Endothelial cell of umbilical vein (primary cell): ENCODE results near the gene PARP8. TPM values are rescaled to one million over a fixed set of nuclear protein-coding genes. Genes with fewer than 3 reads are reported as not detected.

Source experiments
- BruUV-seq: library from RNA; stranded (reverse); fragments of 400-500 nt; replicated peaks from 2 replicates; lab custom pipeline; 2021; lab: Mats Ljungman, UMichigan
- CTCF ChIA-PET: fragments of 300-600, 350-600 bp; sonication (Branson Sonifier 250); formaldehyde crosslinking; loops from one replicate; lab custom pipeline; 2021; ENCODE audit warnings: antibody characterized with exemption, inconsistent platforms; lab: Charles Lee
- POLR2A ChIA-PET: fragments of 300-600, 350-600 bp; sonication (Branson Sonifier 250); formaldehyde crosslinking; loops from one replicate; lab custom pipeline; 2021; ENCODE audit warnings: antibody characterized with exemption, inconsistent platforms; lab: Charles Lee
- DNase-seq: peaks from one replicate; pipeline ENCODE4 v3.0.0-alpha.2; 2011; ENCODE audit warnings: low read depth, low spot score
- FAIRE-seq: peaks from 2 replicates; lab custom pipeline; 2011; peaks lifted over from hg19 to GRCh38; lab: Jason Lieb, UNC
- H2AFZ ChIP-seq: 2 replicates; pipeline ENCODE4 v1.6.0; 2012; ENCODE audit warnings: low read depth, low read length, control low read depth, inconsistent platforms
- H3K27ac ChIP-seq: 2 replicates; pipeline ENCODE4 v1.5.1; 2011; ENCODE audit warnings: low read depth, mild to moderate bottlenecking, control low read depth, low read length, moderate library complexity; ENCODE audit not compliant: insufficient read depth
- H3K27me3 ChIP-seq, 2 experiments: 2 replicates each; pipeline versions ENCODE4 v1.6.0 to v1.6.1; 2011; ENCODE audit warnings: low read length in 2 of 2, mixed read lengths in 1 of 2; ENCODE audit not compliant: control insufficient read depth in 2 of 2, insufficient read depth in 2 of 2
- H3K36me3 ChIP-seq, 2 experiments: 2 replicates in 1 of 2; 3 replicates in 1 of 2; pipeline ENCODE4 v1.5.1; 2011; ENCODE audit warnings: low read length in 2 of 2, mild to moderate bottlenecking in 1 of 2, moderate library complexity in 1 of 2; ENCODE audit not compliant: control insufficient read depth in 2 of 2, insufficient read depth in 2 of 2; ENCODE audit errors: extremely low read depth in 1 of 2
- H3K4me1 ChIP-seq: 3 replicates; pipeline ENCODE4 v1.5.1; 2011; ENCODE audit warnings: mild to moderate bottlenecking, low read length; ENCODE audit not compliant: control insufficient read depth, insufficient read depth; ENCODE audit errors: extremely low read depth
- H3K4me2 ChIP-seq: 2 replicates; pipeline ENCODE4 v1.6.1; 2011; ENCODE audit warnings: low read length, control low read depth, mixed read lengths; ENCODE audit not compliant: insufficient read depth
- H3K4me3 ChIP-seq, 3 experiments: fragments of 200-600 bp in 1 of 3; sonication (generic), shearing (Covaris generic) in 1 of 3; replicated peaks in 1 of 3; 2 replicates each; pipeline ENCODE4 v1.5.1; 2011 to 2016; ENCODE audit warnings: control low read depth in 3 of 3, low read length in 3 of 3, mild to moderate bottlenecking in 2 of 3, inconsistent platforms in 1 of 3, low read depth in 1 of 3, moderate library complexity in 1 of 3; ENCODE audit not compliant: insufficient read depth in 1 of 3
- H3K79me2 ChIP-seq: 2 replicates; pipeline ENCODE4 v1.6.0; 2012; ENCODE audit warnings: low read length, inconsistent platforms; ENCODE audit not compliant: control insufficient read depth, insufficient read depth
- H3K9ac ChIP-seq: replicated peaks from 2 replicates; pipeline ENCODE3; 2011; ENCODE audit warnings: low read length, control low read depth; ENCODE audit not compliant: insufficient read depth; ENCODE audit errors: extremely low read depth
- H3K9me1 ChIP-seq: replicated peaks from 3 replicates; pipeline ENCODE4 v1.6.0; 2011; ENCODE audit warnings: mild to moderate bottlenecking, low read length; ENCODE audit not compliant: control insufficient read depth, insufficient read depth; ENCODE audit errors: extremely low read depth
- H3K9me3 ChIP-seq: replicated peaks from 2 replicates; pipeline ENCODE4 v1.5.1; 2012; ENCODE audit warnings: low read length, inconsistent platforms; ENCODE audit not compliant: control insufficient read depth, insufficient read depth
- H4K20me1 ChIP-seq: replicated peaks from 2 replicates; pipeline ENCODE3; 2011; ENCODE audit warnings: mild to moderate bottlenecking, low read length; ENCODE audit not compliant: control insufficient read depth, insufficient read depth; ENCODE audit errors: extremely low read depth
- EZH2 ChIP-seq: IDR thresholded peaks from 2 replicates; pipeline ENCODE4 v1.6.1; 2012; ENCODE audit warnings: borderline replicate concordance, low read depth, mild to moderate bottlenecking, moderate library complexity, low read length, inconsistent platforms; ENCODE audit not compliant: severe bottlenecking
- FOS ChIP-seq: IDR thresholded peaks from 2 replicates; pipeline ENCODE4 v1.6.1; 2011; ENCODE audit warnings: mild to moderate bottlenecking, low read length, moderate library complexity, borderline replicate concordance; ENCODE audit not compliant: insufficient read depth
- GATA2 ChIP-seq: IDR thresholded peaks from 2 replicates; pipeline ENCODE4 v1.7.0; 2011; ENCODE audit warnings: low read depth, mild to moderate bottlenecking, moderate library complexity, mixed read lengths, low read length; ENCODE audit not compliant: insufficient read length, insufficient read depth
- JUN ChIP-seq: IDR thresholded peaks from 2 replicates; pipeline ENCODE4 v1.6.1; 2011; ENCODE audit warnings: borderline replicate concordance, low read depth; ENCODE audit not compliant: insufficient read length, insufficient read depth
- MYC ChIP-seq: IDR thresholded peaks from one replicate; pipeline ENCODE4 v1.6.1; 2011; ENCODE audit warnings: mild to moderate bottlenecking, low read depth, low read length
- POLR2A ChIP-seq: IDR thresholded peaks from 2 replicates; pipeline ENCODE4 v1.6.1; 2012; ENCODE audit warnings: low read depth, mild to moderate bottlenecking, control low read depth, low read length
- POLR2AphosphoS5 ChIP-seq: IDR thresholded peaks from 2 replicates; pipeline ENCODE4 v1.6.1; 2012; ENCODE audit warnings: low read depth, mild to moderate bottlenecking, control low read depth, low read length, moderate library complexity; ENCODE audit not compliant: insufficient read depth
- dilution Hi-C: fragments of 300-500 bp; cut with MboI; formaldehyde crosslinking; loops from one replicate; pipeline ENCODE4 v1.15.0; 2019; ENCODE audit warnings: low sequenced_read_pairs; ENCODE audit not compliant: extremely low pct_ligation_motif_present
- intact Hi-C: fragments of 100-400 bp; cut with micrococcal nuclease; formaldehyde crosslinking; loops from one replicate; pipeline ENCODE4 v1.10.0; 2022
- polyA plus RNA-seq, 4 experiments: library from polyadenylated mRNA; depleted of rRNA in 3 of 4; stranded (reverse) in 3 of 4; unstranded in 1 of 4; fragments of >200 nt; gene quantifications; 2 replicates each; pipeline versions ENCODE4 v1.2.1 to v1.2.3, GENCODE V29; 2011 to 2012; ENCODE audit warnings: missing spikeins in 1 of 4
- total RNA-seq: library from RNA; stranded (reverse); gene quantifications from 2 replicates; pipeline ENCODE4 v1.2.3, GENCODE V29; 2021
- TF ChIP-seq, protein P1 (sequence below): IDR thresholded peaks from 2 replicates; pipeline ENCODE4 v1.6.1; 2011; ENCODE audit not compliant: insufficient read depth, insufficient read length
- TF ChIP-seq, protein P2 (sequence below), 2 donors: IDR thresholded peaks; 1 replicate in 1 of 2; 2 replicates in 1 of 2; pipeline ENCODE4 v1.5.1; 2011; ENCODE audit warnings: low read length in 2 of 2, mild to moderate bottlenecking in 2 of 2, moderate library complexity in 2 of 2, control low read depth in 1 of 2, inconsistent platforms in 1 of 2, low read depth in 1 of 2; ENCODE audit not compliant: insufficient read depth in 1 of 2; ENCODE audit errors: extremely low read depth in 1 of 2

PARP8 gene
- total and polyA plus RNA-seq, 2 donors (not counting 3 experiments of a cell fraction or from before 2014, with no cell fraction given), result 0.03 to 0.60 TPM

DNA sequence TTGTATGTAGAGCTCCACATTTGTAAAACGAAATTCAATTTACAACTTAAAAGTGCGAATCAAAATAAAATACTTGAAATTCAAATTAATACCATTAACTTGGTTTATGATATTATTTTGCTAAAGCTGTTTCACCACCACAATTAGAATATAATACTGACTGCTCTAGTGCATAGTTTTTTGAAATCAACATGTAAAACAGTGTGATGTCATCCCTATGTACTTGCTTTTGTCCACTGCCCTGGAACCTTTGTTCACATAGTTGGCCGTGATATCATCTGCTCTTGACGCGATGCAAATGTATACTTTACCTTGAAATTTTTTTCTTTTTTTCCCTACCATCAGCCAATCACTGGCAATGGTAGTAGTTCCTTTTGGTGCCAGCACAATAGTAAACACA is 125.4 kb downstream of the PARP8 start:
- H3K9me1 ChIP-seq, result no peaks in the 10 kb centered on the region
- FAIRE-seq, result no peak
- no peak overlapping the region for H3K4me2 ChIP-seq
- no peak for DNase-seq
- H3K36me3 ChIP-seq, result no peaks in the 10 kb centered on the region
- no peaks in the 10 kb centered on the region for H3K27me3 ChIP-seq
- dilution Hi-C loops (no loop called here), intact Hi-C loops (no loop called here)
- no peaks in the 10 kb centered on the region for H3K79me2 ChIP-seq
- H3K4me3 ChIP-seq, result no peak overlapping the region
- POLR2A ChIA-PET, result no interaction called here
- H4K20me1 ChIP-seq, result no peaks in the 10 kb centered on the region
- TF ChIP-seq POLR2AphosphoS5, result no peak
- TF ChIP-seq EZH2, result no peak
- TF ChIP-seq JUN, result peak; percentile 4
- H3K9me3 ChIP-seq, result peaks cover 3% of the 10 kb centered on the region
- no peak overlapping the region for H3K9ac ChIP-seq
- CTCF ChIA-PET, result no interaction called here
- H3K27ac ChIP-seq, result no peak overlapping the region
- H3K4me1 ChIP-seq, result no peaks in the 10 kb centered on the region
- no peak overlapping the region for H2AFZ ChIP-seq
- no TSS peak for BruUV-seq

DNA sequence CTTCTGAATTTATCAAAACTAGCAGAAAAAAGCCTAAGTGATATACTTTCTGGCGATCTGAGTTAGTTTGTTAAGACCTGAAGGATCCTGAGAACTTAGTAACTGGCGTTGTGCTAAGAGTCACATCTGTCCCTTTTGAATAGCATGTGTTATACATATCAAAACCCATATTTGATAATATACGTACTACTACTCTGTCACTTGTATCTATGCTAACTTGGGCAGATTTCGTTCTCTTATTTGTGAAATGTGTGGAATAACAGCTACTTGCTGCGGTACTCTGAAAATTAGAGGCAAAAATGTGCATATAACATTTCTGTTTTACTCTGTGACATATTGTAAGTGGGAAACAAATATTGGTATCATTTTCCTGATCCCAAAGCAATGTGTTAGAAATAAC is 126.4 kb downstream of the PARP8 start:
- Histone ChIP-seq H3K9me3 (peaks cover 3% of the 10 kb centered on the region), H2AFZ (no peak overlapping the region), H3K79me2 (no peaks in the 10 kb centered on the region), H3K27ac (no peak overlapping the region), H3K4me3 (no peak overlapping the region), H3K9me1 (no peaks in the 10 kb centered on the region), H3K4me1 (no peaks in the 10 kb centered on the region), H4K20me1 (no peaks in the 10 kb centered on the region), H3K9ac (no peak overlapping the region), H3K36me3 (no peaks in the 10 kb centered on the region), H3K4me2 (no peak overlapping the region), H3K27me3 (no peaks in the 10 kb centered on the region)
- ChIA-PET CTCF (no interaction called here), POLR2A (no interaction called here)
- intact Hi-C loops, result no loop called here
- TF ChIP-seq, protein P1, sequence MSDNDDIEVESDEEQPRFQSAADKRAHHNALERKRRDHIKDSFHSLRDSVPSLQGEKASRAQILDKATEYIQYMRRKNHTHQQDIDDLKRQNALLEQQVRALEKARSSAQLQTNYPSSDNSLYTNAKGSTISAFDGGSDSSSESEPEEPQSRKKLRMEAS, result no peak
- no peak for TF ChIP-seq EZH2
- no peak for TF ChIP-seq JUN
- TF ChIP-seq MYC, result no peak
- TF ChIP-seq, protein P2, sequence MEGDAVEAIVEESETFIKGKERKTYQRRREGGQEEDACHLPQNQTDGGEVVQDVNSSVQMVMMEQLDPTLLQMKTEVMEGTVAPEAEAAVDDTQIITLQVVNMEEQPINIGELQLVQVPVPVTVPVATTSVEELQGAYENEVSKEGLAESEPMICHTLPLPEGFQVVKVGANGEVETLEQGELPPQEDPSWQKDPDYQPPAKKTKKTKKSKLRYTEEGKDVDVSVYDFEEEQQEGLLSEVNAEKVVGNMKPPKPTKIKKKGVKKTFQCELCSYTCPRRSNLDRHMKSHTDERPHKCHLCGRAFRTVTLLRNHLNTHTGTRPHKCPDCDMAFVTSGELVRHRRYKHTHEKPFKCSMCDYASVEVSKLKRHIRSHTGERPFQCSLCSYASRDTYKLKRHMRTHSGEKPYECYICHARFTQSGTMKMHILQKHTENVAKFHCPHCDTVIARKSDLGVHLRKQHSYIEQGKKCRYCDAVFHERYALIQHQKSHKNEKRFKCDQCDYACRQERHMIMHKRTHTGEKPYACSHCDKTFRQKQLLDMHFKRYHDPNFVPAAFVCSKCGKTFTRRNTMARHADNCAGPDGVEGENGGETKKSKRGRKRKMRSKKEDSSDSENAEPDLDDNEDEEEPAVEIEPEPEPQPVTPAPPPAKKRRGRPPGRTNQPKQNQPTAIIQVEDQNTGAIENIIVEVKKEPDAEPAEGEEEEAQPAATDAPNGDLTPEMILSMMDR (IDR thresholded peaks at IDR 0.05; ENCODE audit: extremely low read depth in 1 of 2, insufficient read depth in 1 of 2, low read depth in 1 of 2, low read length in 2 of 2), result no peak
- TF ChIP-seq POLR2A, result no peak
- TF ChIP-seq GATA2, result no peak
- TF ChIP-seq POLR2AphosphoS5, result no peak
- TF ChIP-seq FOS, result no peak
- DNase-seq, result no peak
- FAIRE-seq, result no peak
- dilution Hi-C loops, result no loop called here
- no TSS peak for BruUV-seq
